Chondrocyte (in vitro differentiated cells): ENCODE results near the gene PLCB3. TPM values are rescaled to one million over a fixed set of nuclear protein-coding genes. Genes with fewer than 3 reads are reported as not detected.
A peak's percentile ranks its signal among the peaks of the same experiment; 100 is the strongest.

Source experiments
- DNase-seq: peaks from one replicate; pipeline ENCODE4 v3.0.0; 2021; ENCODE audit warnings: mixed read lengths, low spot score
- H3K27ac Mint-ChIP-seq: one replicate; pipeline ENCODE4 v1.8.0; 2021; ENCODE audit warnings: mild to moderate bottlenecking, moderate library complexity, mixed read lengths; ENCODE audit not compliant: unreplicated experiment
- H3K27me3 Mint-ChIP-seq: 2 replicates; pipeline ENCODE4 v1.8.0; 2021; ENCODE audit warnings: low read depth, mixed read lengths
- H3K36me3 Mint-ChIP-seq: 2 replicates; pipeline ENCODE4 v1.8.0; 2021; ENCODE audit warnings: low read depth, mixed read lengths
- H3K4me1 Mint-ChIP-seq: 2 replicates; pipeline ENCODE4 v1.8.0; 2021; ENCODE audit warnings: low read depth, mild to moderate bottlenecking, mixed read lengths
- H3K4me3 Mint-ChIP-seq: one replicate; pipeline ENCODE4 v1.8.0; 2021; ENCODE audit warnings: mild to moderate bottlenecking, moderate library complexity, mixed read lengths; ENCODE audit not compliant: unreplicated experiment
- H3K9me3 Mint-ChIP-seq: 2 replicates; pipeline ENCODE4 v1.8.0; 2021; ENCODE audit warnings: low read depth, mixed read lengths
- CTCF ChIP-seq: fragments of 200-600 bp; sonication (generic); IDR thresholded peaks from 2 replicates; pipeline ENCODE4 v1.5.0; 2021; ENCODE audit warnings: antibody characterized with exemption, mild to moderate bottlenecking, moderate library complexity
- total RNA-seq: library from RNA; stranded (reverse); gene quantifications from 3 replicates; pipeline ENCODE4 v1.2.1, GENCODE V29; 2021

Gene PLCB3
- total RNA-seq, 1 donor from 2014 or later = 47.2 TPM

- Mint-ChIP-seq H3K9me3 (no peaks in the 10 kb centered on the region), H3K4me1 (peaks cover 40% of the 10 kb centered on the region), H3K27ac (peak within 1 kb of the TSS; percentile 87), H3K36me3 (no peaks in the 10 kb centered on the region), H3K4me3 (peak within 1 kb of the TSS; percentile 81), H3K27me3 (no peaks in the 10 kb centered on the region)
- peak; percentile 95 for DNase-seq
- TF ChIP-seq CTCF = peak; percentile 64
These were observed 25.5 kb upstream of the PLCB3 start, which contains the start of the genes NUDT22 and TRPT1 for GRCh38 chr11:64225608-64226506. NUDT22 (plus strand) TSS chr11:64226274; CDS start chr11:64226653, 379 bp downstream. TRPT1 (minus strand) TSS chr11:64226186; CDS start chr11:64225860, 326 bp downstream.

- no peak for TF ChIP-seq CTCF
- H3K27ac Mint-ChIP-seq = peak overlapping the region; percentile 87
- H3K27me3 Mint-ChIP-seq = no peaks in the 10 kb centered on the region
These were observed 24.8 kb upstream of the PLCB3 start for GRCh38 chr11:64226507-64227051.

GRCh38 chr11:64227405-64227956 lies 23.8 kb upstream of the PLCB3 start:
- Mint-ChIP-seq H3K4me3 (peak overlapping the region; percentile 81), H3K27me3 (no peaks in the 10 kb centered on the region), H3K27ac (peak overlapping the region; percentile 87), H3K36me3 (no peaks in the 10 kb centered on the region), H3K9me3 (no peaks in the 10 kb centered on the region), H3K4me1 (peaks cover 56% of the 10 kb centered on the region)
- DNase-seq = no peak
- TF ChIP-seq CTCF = no peak

More at GRCh38 chr11:64226507-64227051, 24.8 kb upstream of the PLCB3 start:
- H3K36me3 Mint-ChIP-seq = no peaks in the 10 kb centered on the region
- H3K4me1 Mint-ChIP-seq = peaks cover 47% of the 10 kb centered on the region
- H3K9me3 Mint-ChIP-seq = no peaks in the 10 kb centered on the region
- peak; percentile 85 for DNase-seq
- H3K4me3 Mint-ChIP-seq = peak overlapping the region; percentile 81

- no peak for DNase-seq
- TF ChIP-seq CTCF = no peak
- H3K4me3 Mint-ChIP-seq = peak overlapping the region; percentile 75
- peaks cover 64% of the 10 kb centered on the region for H3K4me1 Mint-ChIP-seq
- no peaks in the 10 kb centered on the region for H3K36me3 Mint-ChIP-seq
- no peaks in the 10 kb centered on the region for H3K9me3 Mint-ChIP-seq
- H3K27me3 Mint-ChIP-seq = no peaks in the 10 kb centered on the region
- peak overlapping the region; percentile 77 for H3K27ac Mint-ChIP-seq
These were observed 22.1 kb upstream of the PLCB3 start for GRCh38 chr11:64229090-64229743.

- H3K4me3 Mint-ChIP-seq = peak overlapping the region; percentile 75
- DNase-seq = no peak
- H3K27me3 Mint-ChIP-seq = no peaks in the 10 kb centered on the region
These were observed 21.6 kb upstream of the PLCB3 start for GRCh38 chr11:64229744-64230170.

More at GRCh38 chr11:64229744-64230170, 21.6 kb upstream of the PLCB3 start:
- H3K27ac Mint-ChIP-seq = peak overlapping the region; percentile 77
- peaks cover 62% of the 10 kb centered on the region for H3K4me1 Mint-ChIP-seq
- no peaks in the 10 kb centered on the region for H3K36me3 Mint-ChIP-seq
- no peaks in the 10 kb centered on the region for H3K9me3 Mint-ChIP-seq
- no peak for TF ChIP-seq CTCF
